Measurements from ENCODE around the gene ZNF174. TPM values are rescaled to one million over a fixed set of nuclear protein-coding genes. Genes with fewer than 3 reads are reported as not detected.

Gene ZNF174
- total RNA-seq, 1 donor from 2014 or later: 9.2 TPM

DNA sequence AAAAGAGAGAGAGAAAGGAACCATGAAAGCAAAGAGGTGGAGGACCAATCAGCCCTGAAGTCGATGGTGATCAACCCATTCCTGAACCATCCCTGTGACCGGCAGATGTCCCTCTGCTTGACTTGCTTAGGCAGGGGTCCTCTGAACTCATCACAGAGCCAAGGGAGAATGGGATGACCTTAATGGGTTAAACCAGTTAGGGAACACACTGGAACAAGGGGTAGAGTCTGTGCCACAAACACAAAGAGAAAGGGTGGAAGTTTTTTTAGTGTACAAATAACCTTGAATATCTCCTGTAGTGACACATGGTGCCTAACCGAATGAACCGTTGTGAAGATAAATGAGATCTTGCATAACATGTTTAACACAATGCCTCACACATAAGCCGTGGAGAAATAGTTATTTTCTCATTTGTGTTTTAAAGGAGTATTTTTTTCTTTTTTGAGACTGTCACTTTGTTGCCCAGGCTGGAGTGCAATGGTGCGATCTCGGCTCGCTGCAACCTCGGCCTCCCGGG lies 53.7 kb downstream of the ZNF174 start:
- no peak for DNase-seq (ENCODE audit: low spot score)
- H3K27ac Mint-ChIP-seq: no peak overlapping the region
- no peak overlapping the region for H3K4me3 Mint-ChIP-seq (ENCODE audit: low read depth)
- H3K4me1 Mint-ChIP-seq (ENCODE audit: low read depth): peaks cover 25% of the 10 kb centered on the region
- H3K36me3 Mint-ChIP-seq (ENCODE audit: low read depth): peaks cover 21% of the 10 kb centered on the region
- H3K9me3 Mint-ChIP-seq: peaks cover 3% of the 10 kb centered on the region
- no peaks in the 10 kb centered on the region for H3K27me3 Mint-ChIP-seq (ENCODE audit: low read depth)
- intact Hi-C loops (cut with micrococcal nuclease): loop anchor here (5.0 kb wide), 2 partner anchors 172 to 192 kb away; partner anchors contain the start of gene ZNF263

DNA sequence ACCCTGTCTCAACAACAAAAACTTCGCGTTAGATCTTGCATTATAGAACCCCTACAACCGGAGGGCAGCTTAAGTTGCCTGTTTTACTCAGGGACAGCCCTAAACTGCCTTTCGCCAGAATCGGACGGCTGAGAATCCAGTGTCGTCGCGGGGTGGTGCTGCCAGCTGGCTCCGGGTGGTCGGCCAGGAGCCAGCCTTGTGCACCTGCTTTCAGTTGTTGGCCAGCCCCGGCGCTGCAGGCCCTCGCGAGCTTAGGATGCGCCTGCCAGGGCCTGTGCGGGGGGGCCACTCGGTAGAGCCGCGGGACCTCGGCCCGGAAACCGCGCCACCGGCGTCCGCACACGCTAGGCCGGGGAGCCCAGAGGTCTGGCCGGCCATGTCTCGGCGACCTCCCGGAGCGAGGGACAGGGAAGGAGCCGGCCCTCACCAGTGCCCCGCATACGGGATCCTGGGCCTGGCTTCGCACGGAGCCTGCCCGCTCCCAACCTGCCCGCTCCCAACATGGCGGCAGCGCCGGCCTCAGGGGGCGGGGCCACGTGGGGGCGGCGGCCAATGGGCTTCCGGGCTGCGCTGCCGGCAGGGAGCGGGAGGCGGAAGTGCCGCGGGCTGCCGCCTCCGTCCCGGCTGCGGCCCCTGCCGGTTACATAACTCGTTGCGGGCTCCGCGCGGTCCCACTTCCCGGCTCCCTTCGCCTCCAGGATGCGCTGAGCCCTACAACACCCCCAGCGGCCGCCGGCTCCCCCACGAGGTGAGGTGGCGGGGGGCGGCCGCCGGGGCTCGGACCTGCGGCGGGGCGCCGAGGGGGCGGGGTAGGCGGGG lies 56.6 kb downstream of the ZNF174 start:
- H3K27ac Mint-ChIP-seq: peak overlapping the region; percentile 70
- H3K4me1 Mint-ChIP-seq (ENCODE audit: low read depth): peaks cover 35% of the 10 kb centered on the region

DNA sequence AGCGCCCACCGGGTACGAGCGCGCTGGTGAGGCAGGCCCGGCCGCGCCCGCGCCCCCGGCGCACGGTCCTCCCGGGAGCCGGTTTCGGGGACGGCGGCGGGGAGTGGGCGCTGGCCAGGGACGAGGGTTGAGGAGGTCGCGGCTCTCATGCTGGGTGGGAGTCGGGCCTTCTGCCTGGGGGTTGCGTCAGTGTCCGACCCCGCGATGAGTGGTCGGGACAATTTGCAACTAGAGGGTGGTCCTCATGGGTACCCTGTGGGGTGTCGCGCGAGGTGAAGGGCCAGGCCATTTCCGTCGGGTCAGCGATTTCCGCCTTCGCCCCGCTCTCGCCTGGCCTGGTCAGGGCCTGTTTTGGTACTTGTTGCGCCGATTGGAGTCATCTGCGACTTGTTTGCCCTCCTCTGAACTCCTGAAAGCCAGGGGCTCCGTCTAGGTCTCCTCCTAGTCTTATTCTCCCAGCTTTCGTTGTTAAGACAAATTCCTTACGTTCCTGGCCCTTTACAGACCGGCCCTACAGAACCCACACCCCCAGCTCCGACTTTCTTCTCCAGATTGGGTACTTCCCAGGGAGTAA lies 57.4 kb downstream of the ZNF174 start:
- Mint-ChIP-seq H3K9me3 (no peaks in the 10 kb centered on the region), H3K27ac (peak overlapping the region; percentile 73), H3K4me3 (ENCODE audit: low read depth) (peak overlapping the region; percentile 87), H3K36me3 (ENCODE audit: low read depth) (peaks cover 6% of the 10 kb centered on the region), H3K27me3 (ENCODE audit: low read depth) (no peaks in the 10 kb centered on the region), H3K4me1 (ENCODE audit: low read depth) (peaks cover 35% of the 10 kb centered on the region)
- intact Hi-C loops (cut with micrococcal nuclease): loop anchor here (2.0 to 5.0 kb wide), 4 partner anchors 42 to 196 kb away; partner anchors contain the start of genes CLUAP1, TIGD7, ZNF263 and ZNF75A
- DNase-seq (ENCODE audit: low spot score): no peak

More for the DNA sequence above, 56.6 kb downstream of the ZNF174 start:
- H3K27me3 Mint-ChIP-seq (ENCODE audit: low read depth): no peaks in the 10 kb centered on the region
- peak overlapping the region; percentile 80 for H3K4me3 Mint-ChIP-seq (ENCODE audit: low read depth)
- intact Hi-C loops (cut with micrococcal nuclease): loop anchor here (1.0 to 5.0 kb wide), 5 partner anchors 43 to 195 kb away; partner anchors contain the start of genes CLUAP1, TIGD7, ZNF174 and ZNF263
- H3K36me3 Mint-ChIP-seq (ENCODE audit: low read depth): peaks cover 6% of the 10 kb centered on the region
- peak; percentile 86 for DNase-seq (ENCODE audit: low spot score)
- no peaks in the 10 kb centered on the region for H3K9me3 Mint-ChIP-seq

DNA sequence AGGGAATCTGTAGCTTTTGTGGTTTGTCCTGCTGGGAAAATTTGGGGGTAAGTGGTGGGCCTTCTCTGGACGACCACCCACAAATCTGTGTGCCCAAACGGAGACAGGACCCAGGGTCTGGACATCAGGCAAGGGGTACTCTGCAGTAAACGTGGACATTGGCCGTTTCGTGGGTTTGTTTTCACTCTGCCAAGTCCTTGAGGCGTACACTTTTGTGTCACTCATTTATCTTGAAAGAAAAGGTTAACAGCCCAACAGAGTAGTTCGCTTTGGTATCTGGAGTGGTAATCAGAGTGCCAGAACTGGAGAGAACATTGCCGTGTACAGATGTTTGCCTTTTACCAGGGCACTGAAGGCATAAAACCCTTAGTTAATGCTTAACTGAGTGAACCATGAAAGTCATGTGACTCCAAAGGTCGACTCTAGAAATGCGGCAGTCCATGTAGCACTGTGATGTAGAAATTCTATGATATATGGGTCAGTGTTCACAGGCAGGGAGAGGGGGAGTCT lies 57.9 kb downstream of the ZNF174 start:
- H3K4me3 Mint-ChIP-seq (ENCODE audit: low read depth): peak overlapping the region; percentile 87
- DNase-seq (ENCODE audit: low spot score): no peak
- peak overlapping the region; percentile 73 for H3K27ac Mint-ChIP-seq
- no peaks in the 10 kb centered on the region for H3K27me3 Mint-ChIP-seq (ENCODE audit: low read depth)
- H3K9me3 Mint-ChIP-seq: no peaks in the 10 kb centered on the region
- intact Hi-C loops (cut with micrococcal nuclease): loop anchor here (2.0 to 5.0 kb wide), 4 partner anchors 42 to 197 kb away; partner anchors contain the start of genes CLUAP1, TIGD7, ZNF263 and ZNF75A
- H3K36me3 Mint-ChIP-seq (ENCODE audit: low read depth): peaks cover 6% of the 10 kb centered on the region
- H3K4me1 Mint-ChIP-seq (ENCODE audit: low read depth): peaks cover 35% of the 10 kb centered on the region

Other genes with a start within 250 kb of the ZNF174 start
- not detected in 2 replicates for gene OR1F1, start 213.0 kb upstream of the ZNF174 start, total RNA-seq
- 11.0 and 12.2 TPM in 2 replicates for gene ZNF200, start 166.1 kb upstream of the ZNF174 start, total RNA-seq
- gene MEFV, start 144.6 kb upstream of the ZNF174 start, total RNA-seq: 0.18 TPM in 1 of 2 replicates, not detected in the other
- 22.9 and 26.6 TPM in 2 replicates for gene ZNF263, start 117.7 kb upstream of the ZNF174 start, total RNA-seq
- gene TIGD7, start 95.8 kb upstream of the ZNF174 start, total RNA-seq: 2.5 and 3.6 TPM in 2 replicates
- 25.4 and 31.8 TPM in 2 replicates for gene ZNF75A, start 95.7 kb upstream of the ZNF174 start, total RNA-seq
- gene OR2C1, start 45.3 kb upstream of the ZNF174 start, total RNA-seq: not detected in 2 replicates
- gene ZSCAN32, start 211 bp upstream of the ZNF174 start, total RNA-seq: 13.2 and 16.1 TPM in 2 replicates
- 1.8 and 1.9 TPM in 2 replicates for gene ZNF597, start 42.3 kb downstream of the ZNF174 start, total RNA-seq
- 31.0 and 36.2 TPM in 2 replicates for gene NAA60, start 42.5 kb downstream of the ZNF174 start, total RNA-seq
- not detected in 2 replicates for gene C16orf90, start 94.3 kb downstream of the ZNF174 start, total RNA-seq
- gene CLUAP1, start 99.8 kb downstream of the ZNF174 start, total RNA-seq: 13.7 and 19.9 TPM in 2 replicates
- gene NLRC3, start 176.2 kb downstream of the ZNF174 start, total RNA-seq: 28.8 and 29.6 TPM in 2 replicates
- 11.8 and 12.2 TPM in 2 replicates for gene SLX4, start 210.4 kb downstream of the ZNF174 start, total RNA-seq

Data from activated T-helper 2 cell treated with anti-CD3 and anti-CD28 coated beads, Interferon-gamma antibody, Interleukin-2, Interleukin-4, amounts not matched to agents 10 μg/mL and 5 μg/mL and 100 μg/mL, durations not matched to agents 14 hours and 24 hours and 36 hours (primary cell).